H9 (cell line): ENCODE data around the gene MDGA2. TPM values are rescaled to one million over a fixed set of nuclear protein-coding genes. Genes with fewer than 3 reads are reported as not detected.

Experiments used
- DNase-seq: peaks from one replicate; pipeline ENCODE4 v3.0.0-alpha.2; 2017
- H2AFZ ChIP-seq: one replicate; pipeline ENCODE4 v1.6.1; 2013; ENCODE audit warnings: mild to moderate bottlenecking, low read length, control low read depth, moderate library complexity
- H2AK5ac ChIP-seq: 2 replicates; pipeline ENCODE4 v1.6.1; 2013; ENCODE audit warnings: low read length, control low read depth, mixed read lengths; ENCODE audit not compliant: insufficient read length
- H2BK120ac ChIP-seq: one replicate; pipeline ENCODE4 v1.6.1; 2013; ENCODE audit warnings: low read depth, mild to moderate bottlenecking, low read length, control low read depth, inconsistent platforms; ENCODE audit not compliant: poor library complexity, severe bottlenecking
- H2BK12ac ChIP-seq: 2 replicates; pipeline ENCODE4 v1.6.1; 2013; ENCODE audit warnings: low read length, control low read depth, mixed read lengths, low read depth; ENCODE audit not compliant: insufficient read length
- H2BK15ac ChIP-seq: 2 replicates; pipeline ENCODE4 v1.6.1; 2013; ENCODE audit warnings: low read depth, low read length, control low read depth
- H2BK20ac ChIP-seq: one replicate; pipeline ENCODE4 v1.6.1; 2013; ENCODE audit warnings: low read depth, mild to moderate bottlenecking, low read length, control low read depth, inconsistent platforms; ENCODE audit not compliant: poor library complexity, severe bottlenecking
- H2BK5ac ChIP-seq: 2 replicates; pipeline ENCODE4 v1.6.1; 2013; ENCODE audit warnings: low read length, control low read depth, mixed read lengths; ENCODE audit not compliant: insufficient read length
- H3K14ac ChIP-seq: 2 replicates; pipeline ENCODE4 v1.6.1; 2013; ENCODE audit warnings: low read length, control low read depth; ENCODE audit not compliant: insufficient read depth
- H3K18ac ChIP-seq: 2 replicates; pipeline ENCODE4 v1.6.1; 2013; ENCODE audit warnings: low read depth, mild to moderate bottlenecking, mixed read lengths, low read length, control low read depth; ENCODE audit not compliant: insufficient read length
- H3K23ac ChIP-seq: 2 replicates; pipeline ENCODE4 v1.6.1; 2013; ENCODE audit warnings: low read length, control low read depth, mixed read lengths, low read depth; ENCODE audit not compliant: insufficient read length
- H3K23me2 ChIP-seq: 2 replicates; pipeline ENCODE4 v1.6.1; 2013; ENCODE audit warnings: low read depth, mild to moderate bottlenecking, mixed read lengths, low read length, control low read depth; ENCODE audit not compliant: insufficient read length, poor library complexity, severe bottlenecking
- H3K27ac ChIP-seq: 2 replicates; pipeline ENCODE4 v1.5.1; 2013; ENCODE audit warnings: low read length, control low read depth, mixed read lengths, low read depth; ENCODE audit not compliant: insufficient read length
- H3K27me3 ChIP-seq: 2 replicates; pipeline ENCODE4 v1.6.1; 2013; ENCODE audit warnings: low read length, control low read depth, inconsistent platforms; ENCODE audit not compliant: insufficient read depth
- H3K4ac ChIP-seq: 2 replicates; pipeline ENCODE4 v1.6.1; 2013; ENCODE audit warnings: low read depth, mild to moderate bottlenecking, control low read depth, inconsistent platforms, low read length, moderate library complexity
- H3K4me1 ChIP-seq: 2 replicates; pipeline ENCODE4 v1.6.1; 2013; ENCODE audit warnings: low read length, control low read depth, inconsistent platforms; ENCODE audit not compliant: insufficient read depth
- H3K4me2 ChIP-seq: 2 replicates; pipeline ENCODE4 v1.6.1; 2013; ENCODE audit warnings: low read length, control low read depth, mixed read lengths; ENCODE audit not compliant: insufficient read length, insufficient read depth
- H3K56ac ChIP-seq: 2 replicates; pipeline ENCODE4 v1.6.1; 2013; ENCODE audit warnings: low read depth, mild to moderate bottlenecking, mixed read lengths, low read length, control low read depth; ENCODE audit not compliant: insufficient read length
- H3K79me1 ChIP-seq: 2 replicates; pipeline ENCODE4 v1.6.1; 2013; ENCODE audit warnings: low read depth, mild to moderate bottlenecking, moderate library complexity, low read length, control low read depth, inconsistent platforms; ENCODE audit not compliant: insufficient read depth, poor library complexity, severe bottlenecking
- H3K79me2 ChIP-seq: 2 replicates; pipeline ENCODE4 v1.6.1; 2013; ENCODE audit warnings: low read length, control low read depth, inconsistent platforms; ENCODE audit not compliant: insufficient read depth
- H3K9ac ChIP-seq: 2 replicates; pipeline ENCODE4 v1.6.1; 2013; ENCODE audit warnings: low read length, control low read depth, mixed read lengths; ENCODE audit not compliant: insufficient read length; ENCODE audit errors: extremely low read depth
- H3K9me3 ChIP-seq: one replicate; pipeline ENCODE4 v1.6.1; 2013; ENCODE audit warnings: low read depth, low read length, inconsistent platforms; ENCODE audit not compliant: control insufficient read depth
- H3T11ph ChIP-seq: one replicate; pipeline ENCODE4 v1.6.1; 2013; ENCODE audit warnings: mild to moderate bottlenecking, low read length, control low read depth, inconsistent platforms
- H4K20me1 ChIP-seq: one replicate; pipeline ENCODE4 v1.6.1; 2013; ENCODE audit not compliant: control insufficient read depth, insufficient read length, insufficient read depth
- H4K5ac ChIP-seq: 2 replicates; pipeline ENCODE4 v1.6.1; 2013; ENCODE audit warnings: low read depth, mild to moderate bottlenecking, mixed read lengths, low read length, control low read depth; ENCODE audit not compliant: insufficient read length
- H4K8ac ChIP-seq: replicated peaks from 2 replicates; pipeline ENCODE4 v1.6.1; 2013; ENCODE audit warnings: low read length, control low read depth, mixed read lengths, low read depth; ENCODE audit not compliant: insufficient read length
- H4K91ac ChIP-seq: 2 replicates; pipeline ENCODE4 v1.6.1; 2013; ENCODE audit warnings: low read depth, mild to moderate bottlenecking, moderate library complexity, mixed read lengths, low read length, control low read depth; ENCODE audit not compliant: insufficient read length
- H3K27ac Mint-ChIP-seq, 3 experiments: 2 replicates in 2 of 3; 3 replicates in 1 of 3; pipeline ENCODE4 v1.8.0; 2020 to 2021; ENCODE audit warnings: mixed read lengths in 3 of 3, mild to moderate bottlenecking in 1 of 3, moderate library complexity in 1 of 3
- H3K27me3 Mint-ChIP-seq: 2 replicates; pipeline ENCODE4 v1.8.0; 2021; ENCODE audit warnings: low read depth, mild to moderate bottlenecking, moderate library complexity, mixed read lengths
- H3K36me3 Mint-ChIP-seq, 3 experiments: 2 replicates in 2 of 3; 3 replicates in 1 of 3; pipeline ENCODE4 v1.8.0; 2020 to 2021; ENCODE audit warnings: low read depth in 3 of 3, mixed read lengths in 3 of 3; ENCODE audit not compliant: insufficient read depth in 1 of 3
- H3K4me1 Mint-ChIP-seq, 2 experiments: 2 replicates each; pipeline ENCODE4 v1.8.0; 2020; ENCODE audit warnings: mixed read lengths in 2 of 2
- H3K4me3 Mint-ChIP-seq, 2 experiments: 2 replicates in 1 of 2; 3 replicates in 1 of 2; pipeline ENCODE4 v1.8.0; 2020 to 2021; ENCODE audit warnings: mild to moderate bottlenecking in 2 of 2, mixed read lengths in 2 of 2, moderate library complexity in 1 of 2
- H3K9me3 Mint-ChIP-seq, 2 experiments: 2 replicates in 1 of 2; 3 replicates in 1 of 2; pipeline ENCODE4 v1.8.0; 2020; ENCODE audit warnings: mild to moderate bottlenecking in 2 of 2, mixed read lengths in 2 of 2, moderate library complexity in 1 of 2
- CTCF ChIP-seq: fragments of 200-600 bp; sonication (generic); conservative IDR thresholded peaks from 3 replicates; pipeline ENCODE4 v1.8.0; 2021; ENCODE audit warnings: antibody characterized with exemption, mild to moderate bottlenecking
- WGBS: extraction: QIAGEN DNeasy Blood & Tissue Kit; methylation state at CpG from one replicate; pipeline ENCODE4 v1.1.7; 2013; ENCODE audit warnings: missing lambda C conversion rate, low lambda C conversion rate, mixed read lengths; ENCODE audit not compliant: insufficient read length; ENCODE audit errors: extremely low coverage; 5-methylcytosine and 5-hydroxymethylcytosine counted together
- total RNA-seq: library from RNA; stranded (reverse); gene quantifications from 2 replicates; pipeline ENCODE4 v1.2.1, GENCODE V29; 2021

The MDGA2 gene
- total RNA-seq, 1 experiment from 2014 or later = 1.9 TPM

- Mint-ChIP-seq H3K4me3 (no peak overlapping the region), H3K27me3 (no peaks in the 10 kb centered on the region), H3K9me3 (no peaks in the 10 kb centered on the region), H3K27ac (no peak overlapping the region), H3K4me1 (no peaks in the 10 kb centered on the region), H3K36me3 (no peaks in the 10 kb centered on the region)
- no peaks in the 10 kb centered on the region for H3K23me2 ChIP-seq
- H4K5ac ChIP-seq = no peak overlapping the region
- no peaks in the 10 kb centered on the region for H4K20me1 ChIP-seq
- DNase-seq = no peak
- H2AK5ac ChIP-seq = no peak overlapping the region
- H2BK12ac ChIP-seq = no peak overlapping the region
- no peak overlapping the region for H2BK20ac ChIP-seq
- H2BK120ac ChIP-seq = no peak overlapping the region
- no peak overlapping the region for H3K27ac ChIP-seq
- TF ChIP-seq CTCF = no peak
- no peak overlapping the region for H3K9ac ChIP-seq
- H4K8ac ChIP-seq = no peak overlapping the region
- no peak overlapping the region for H3K4ac ChIP-seq
- no peak overlapping the region for H3K56ac ChIP-seq
- no CpG with 5 or more reads among the region's 1 CpG for WGBS
- H3K9me3 ChIP-seq = no peaks in the 10 kb centered on the region
- no peaks in the 10 kb centered on the region for H3K4me1 ChIP-seq
- no peaks in the 10 kb centered on the region for H3K79me1 ChIP-seq
- H3K18ac ChIP-seq = no peak overlapping the region
- H4K91ac ChIP-seq = no peak overlapping the region
- H3T11ph ChIP-seq = no peak overlapping the region
- no peak overlapping the region for H2BK15ac ChIP-seq
- H3K14ac ChIP-seq = no peak overlapping the region
- H3K27me3 ChIP-seq = no peaks in the 10 kb centered on the region
- no peak overlapping the region for H3K23ac ChIP-seq
- no peak overlapping the region for H2BK5ac ChIP-seq
- no peak overlapping the region for H2AFZ ChIP-seq
- H3K79me2 ChIP-seq = no peaks in the 10 kb centered on the region
- no peak overlapping the region for H3K4me2 ChIP-seq
These were observed 788.3 kb downstream of the MDGA2 start for GRCh38 chr14:46887144-46887543.
